IMR-90 (cell line): ENCODE measurements around the gene GARIN5A. TPM values are rescaled to one million over a fixed set of nuclear protein-coding genes. Genes with fewer than 3 reads are reported as not detected.

Source experiments
- ATAC-seq: fragments of 200-7000 bp; cut with Tn5 transposase; 2 replicates; pipeline ENCODE4 v1.9.1; 2020; ENCODE audit warnings: low read depth, mild to moderate bottlenecking, moderate library complexity
- BruUV-seq: library from RNA; stranded (reverse); fragments of 400-500 nt; replicated peaks from 2 replicates; lab custom pipeline; 2021; lab: Mats Ljungman, UMichigan
- CTCF ChIA-PET: fragments of 300-600 bp; formaldehyde crosslinking; extraction: SDS; loops from one replicate; lab custom pipeline; 2021; ENCODE audit warnings: antibody characterized with exemption; lab: Yijun Ruan, JAX
- POLR2A ChIA-PET: fragments of 300-600 bp; sonication (Branson Sonifier 250); formaldehyde crosslinking; loops from one replicate; lab custom pipeline; 2022; ENCODE audit warnings: antibody characterized with exemption; ENCODE audit not compliant: unreplicated experiment; lab: Charles Lee
- DNase-seq: peaks from one replicate; pipeline ENCODE4 v3.0.0; 2013
- H2AFZ ChIP-seq: replicated peaks from 2 replicates; pipeline ENCODE3; 2013; ENCODE audit warnings: low read length, mild to moderate bottlenecking; ENCODE audit not compliant: poor library complexity
- H2AK5ac ChIP-seq: 2 replicates; pipeline ENCODE4 v1.6.1; 2013; ENCODE audit warnings: low read depth, low read length, inconsistent platforms
- H2AK9ac ChIP-seq: replicated peaks from 2 replicates; pipeline ENCODE3; 2013; ENCODE audit warnings: mild to moderate bottlenecking, low read depth, low read length, moderate library complexity; ENCODE audit not compliant: poor library complexity
- H2BK120ac ChIP-seq: 2 replicates; pipeline ENCODE4 v1.6.1; 2013; ENCODE audit warnings: low read depth, low read length, inconsistent platforms
- H2BK15ac ChIP-seq: 3 replicates; pipeline ENCODE4 v1.6.1; 2013; ENCODE audit warnings: low read depth, low read length, inconsistent platforms
- H2BK20ac ChIP-seq: 2 replicates; pipeline ENCODE4 v1.6.1; 2013; ENCODE audit warnings: low read depth, mild to moderate bottlenecking, inconsistent platforms, low read length, moderate library complexity
- H2BK5ac ChIP-seq: 2 replicates; pipeline ENCODE4 v1.6.1; 2013; ENCODE audit warnings: mild to moderate bottlenecking, low read depth, low read length, inconsistent platforms; ENCODE audit not compliant: poor library complexity, severe bottlenecking
- H3K14ac ChIP-seq: replicated peaks from 2 replicates; pipeline ENCODE4 v1.6.1; 2013; ENCODE audit warnings: low read depth, low read length, inconsistent platforms
- H3K18ac ChIP-seq: 2 replicates; pipeline ENCODE4 v1.6.1; 2013; ENCODE audit warnings: low read depth, low read length, control low read depth
- H3K23ac ChIP-seq: 2 replicates; pipeline ENCODE4 v1.6.1; 2013; ENCODE audit warnings: low read depth, low read length, inconsistent platforms
- H3K27ac ChIP-seq: 2 replicates; pipeline ENCODE4 v1.5.1; 2013; ENCODE audit warnings: mild to moderate bottlenecking, control low read depth, low read length; ENCODE audit not compliant: insufficient read depth
- H3K27me3 ChIP-seq: 2 replicates; pipeline ENCODE4 v1.6.1; 2013; ENCODE audit warnings: low read length; ENCODE audit not compliant: control insufficient read depth, insufficient read depth
- H3K36me3 ChIP-seq: 2 replicates; pipeline ENCODE4 v1.6.1; 2013; ENCODE audit warnings: low read length, mixed read lengths; ENCODE audit not compliant: control insufficient read depth, insufficient read depth
- H3K4ac ChIP-seq: 2 replicates; pipeline ENCODE4 v1.6.1; 2013; ENCODE audit warnings: low read depth, low read length, inconsistent platforms
- H3K4me1 ChIP-seq: 2 replicates; pipeline ENCODE4 v1.6.1; 2013; ENCODE audit warnings: low read length, mixed read lengths; ENCODE audit not compliant: control insufficient read depth, insufficient read depth
- H3K4me2 ChIP-seq: 2 replicates; pipeline ENCODE4 v1.6.1; 2013; ENCODE audit warnings: low read depth, mild to moderate bottlenecking, control low read depth, low read length, moderate library complexity
- H3K4me3 ChIP-seq: 2 replicates; pipeline ENCODE4 v1.5.1; 2013; ENCODE audit warnings: low read depth, mild to moderate bottlenecking, control low read depth, low read length, moderate library complexity; ENCODE audit not compliant: insufficient read depth
- H3K56ac ChIP-seq: 2 replicates; pipeline ENCODE4 v1.6.1; 2013; ENCODE audit warnings: low read length, inconsistent platforms; ENCODE audit not compliant: insufficient read depth; ENCODE audit errors: extremely low read depth
- H3K79me1 ChIP-seq, 2 experiments: 2 replicates each; pipeline ENCODE4 v1.6.1; 2013; ENCODE audit warnings: low read length in 2 of 2, inconsistent platforms in 1 of 2, low read depth in 1 of 2
- H3K9ac ChIP-seq: 2 replicates; pipeline ENCODE4 v1.6.1; 2013; ENCODE audit warnings: low read depth, low read length, control low read depth
- H3K9me1 ChIP-seq: 2 replicates; pipeline ENCODE4 v1.6.1; 2013; ENCODE audit warnings: low read length, inconsistent platforms; ENCODE audit not compliant: insufficient read depth
- H3K9me3 ChIP-seq: 2 replicates; pipeline ENCODE4 v1.6.1; 2013; ENCODE audit warnings: low read length; ENCODE audit not compliant: control insufficient read depth, insufficient read depth
- H4K20me1 ChIP-seq: 2 replicates; pipeline ENCODE4 v1.6.1; 2013; ENCODE audit warnings: low read length, inconsistent platforms; ENCODE audit not compliant: insufficient read depth
- H4K5ac ChIP-seq: 2 replicates; pipeline ENCODE4 v1.6.1; 2013; ENCODE audit warnings: mild to moderate bottlenecking, low read depth, low read length, control low read depth
- H4K8ac ChIP-seq, 2 experiments: 2 replicates each; pipeline ENCODE4 v1.6.1; 2013; ENCODE audit warnings: low read depth in 2 of 2, low read length in 2 of 2, control low read depth in 1 of 2, inconsistent platforms in 1 of 2
- H4K91ac ChIP-seq: 2 replicates; pipeline ENCODE4 v1.6.1; 2013; ENCODE audit warnings: low read depth, low read length, inconsistent platforms; ENCODE audit not compliant: insufficient read depth
- BHLHE40 ChIP-seq: fragments of 150-350 bp; IDR thresholded peaks from 2 replicates; pipeline ENCODE4 v1.6.1; 2016; ENCODE audit warnings: mild to moderate bottlenecking, low read depth, low read length
- CHD1 ChIP-seq: IDR thresholded peaks from 2 replicates; pipeline ENCODE4 v1.6.1; 2012; ENCODE audit warnings: low read depth, low read length, improper control_type of control experiment
- MAFK ChIP-seq: IDR thresholded peaks from 2 replicates; pipeline ENCODE4 v1.6.1; 2012; ENCODE audit warnings: low read depth, low read length, improper control_type of control experiment
- MAZ ChIP-seq: IDR thresholded peaks from 2 replicates; pipeline ENCODE4 v1.6.1; 2012; ENCODE audit warnings: low read depth, mild to moderate bottlenecking, low read length, improper control_type of control experiment, moderate library complexity, borderline replicate concordance
- MXI1 ChIP-seq: IDR thresholded peaks from 2 replicates; pipeline ENCODE4 v1.6.1; 2012; ENCODE audit warnings: low read depth, mild to moderate bottlenecking, low read length, moderate library complexity, borderline replicate concordance
- NFE2L2 ChIP-seq: fragments of 150-350 bp; IDR thresholded peaks from 2 replicates; pipeline ENCODE4 v1.6.1; 2016; ENCODE audit warnings: low read depth, mild to moderate bottlenecking, low read length
- POLR2A ChIP-seq: IDR thresholded peaks from 2 replicates; pipeline ENCODE4 v1.6.1; 2012; ENCODE audit warnings: mild to moderate bottlenecking, low read depth, low read length
- RAD21 ChIP-seq: IDR thresholded peaks from 2 replicates; pipeline ENCODE4 v1.6.1; 2012; ENCODE audit warnings: low read length, improper control_type of control experiment
- RCOR1 ChIP-seq: IDR thresholded peaks from 2 replicates; pipeline ENCODE4 v1.6.1; 2012; ENCODE audit warnings: mild to moderate bottlenecking, low read length, improper control_type of control experiment; ENCODE audit not compliant: insufficient replicate concordance
- RFX5 ChIP-seq: IDR thresholded peaks from 2 replicates; pipeline ENCODE4 v1.8.0; 2012; ENCODE audit warnings: low read depth, mild to moderate bottlenecking, low read length, moderate library complexity
- SMC3 ChIP-seq: fragments of 150-350 bp; IDR thresholded peaks from 2 replicates; pipeline ENCODE4 v1.6.1; 2016; ENCODE audit warnings: low read depth, mild to moderate bottlenecking, antibody characterized with exemption, low read length, moderate library complexity
- WGBS, 2 experiments: methylation state at CpG; one replicate each; pipeline versions ENCODE4 v1.1.5 to v1.1.7; 2013; ENCODE audit warnings: missing lambda C conversion rate in 2 of 2; ENCODE audit not compliant: insufficient read length in 1 of 2; ENCODE audit errors: extremely low coverage in 2 of 2; 5-methylcytosine and 5-hydroxymethylcytosine counted together
- dilution Hi-C: fragments of 300-500 bp; cut with HindIII; formaldehyde crosslinking; loops from one replicate; pipeline ENCODE4 v1.14.3; 2018; ENCODE audit warnings: low sequenced_read_pairs; ENCODE audit not compliant: unreplicated experiment
- in situ Hi-C: fragments of 300-500 bp; cut with MboI; formaldehyde crosslinking; loops from 3 replicates; pipeline ENCODE4 v1.14.3; 2019; ENCODE audit warnings: low sequenced_read_pairs, inconsistent platforms, mixed read lengths
- intact Hi-C: fragments of 100-400 bp; cut with micrococcal nuclease; formaldehyde crosslinking; loops from 2 replicates; pipeline ENCODE4 v1.10.0; 2022
- polyA plus RNA-seq, 3 experiments: library from polyadenylated mRNA; depleted of rRNA; stranded (reverse); fragments of >200 nt; gene quantifications; 2 replicates each; pipeline ENCODE4 v1.2.3, GENCODE V29; 2012; ENCODE audit warnings: low replicate concordance in 1 of 3
- total RNA-seq: library from RNA; depleted of rRNA; stranded (reverse); fragments of >200 nt; gene quantifications from 2 replicates; pipeline ENCODE4 v1.2.3, GENCODE V29; 2012
- TF ChIP-seq, protein P1 (sequence below): fragments of 150-350 bp; IDR thresholded peaks from 2 replicates; pipeline ENCODE4 v1.6.1; 2017; ENCODE audit warnings: mild to moderate bottlenecking, antibody characterized with exemption, low read length, low read depth

Gene GARIN5A
- total and polyA plus RNA-seq, 2 of the 4 experiments (the other 2 are of a cell fraction) = 0.53 TPM; not detected in 1

DNA sequence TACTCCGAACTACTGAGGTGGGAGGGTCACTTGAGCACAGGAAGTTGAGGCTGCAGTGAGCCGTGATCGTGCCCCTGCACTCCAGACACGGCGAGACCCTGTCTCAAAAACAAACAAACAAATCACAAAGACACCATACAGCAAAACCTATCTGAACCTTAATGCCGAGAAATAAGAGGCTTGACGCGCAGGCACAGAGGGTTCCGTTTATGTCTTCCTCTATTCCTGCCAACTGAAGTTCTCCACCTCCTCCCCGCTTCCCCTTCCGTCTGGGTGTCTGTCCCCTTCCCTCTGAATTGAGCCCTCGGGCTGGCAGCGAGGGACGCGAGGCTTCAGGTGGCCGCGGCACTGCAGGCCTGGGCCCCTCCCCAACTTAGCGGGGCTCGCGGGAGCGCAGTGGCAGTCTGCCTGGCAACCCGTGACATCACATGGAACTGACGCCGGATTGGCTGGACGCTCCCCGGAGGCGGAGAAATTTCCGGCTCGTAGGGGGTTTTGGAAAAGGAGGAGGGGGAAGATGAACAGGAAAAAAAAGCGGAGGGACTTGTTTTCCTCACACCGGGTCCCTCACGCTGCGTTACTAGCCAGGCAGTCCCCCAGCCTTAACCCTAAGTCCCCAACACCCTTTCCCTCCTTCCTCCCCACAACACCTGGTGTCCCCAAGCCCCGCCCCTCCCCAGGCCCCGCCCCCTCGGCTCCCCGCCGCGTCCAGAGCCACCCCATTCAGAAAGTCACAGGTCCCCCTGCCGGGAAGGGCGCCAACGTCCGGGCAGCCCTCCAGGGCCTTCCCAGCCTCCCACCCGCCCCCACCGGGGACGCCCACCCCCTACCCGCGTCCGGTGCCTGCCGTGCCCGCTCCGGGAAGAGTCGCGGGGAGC, 45.1 kb downstream of the GARIN5A start (continued):
- TF ChIP-seq, protein P1, sequence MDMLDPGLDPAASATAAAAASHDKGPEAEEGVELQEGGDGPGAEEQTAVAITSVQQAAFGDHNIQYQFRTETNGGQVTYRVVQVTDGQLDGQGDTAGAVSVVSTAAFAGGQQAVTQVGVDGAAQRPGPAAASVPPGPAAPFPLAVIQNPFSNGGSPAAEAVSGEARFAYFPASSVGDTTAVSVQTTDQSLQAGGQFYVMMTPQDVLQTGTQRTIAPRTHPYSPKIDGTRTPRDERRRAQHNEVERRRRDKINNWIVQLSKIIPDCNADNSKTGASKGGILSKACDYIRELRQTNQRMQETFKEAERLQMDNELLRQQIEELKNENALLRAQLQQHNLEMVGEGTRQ = no peak

GRCh38 chr19:50430888-50431342, 45.7 kb downstream of the GARIN5A start:
- H3K9me3 ChIP-seq = no peaks in the 10 kb centered on the region
- H3K9me1 ChIP-seq = no peaks in the 10 kb centered on the region
- CTCF ChIA-PET = no interaction called here
- H4K91ac ChIP-seq = no peak overlapping the region
- H2AK9ac ChIP-seq = no peak overlapping the region
- peak overlapping the region; percentile 98 for H2AFZ ChIP-seq
- H3K14ac ChIP-seq = no peak overlapping the region
- H2BK120ac ChIP-seq = no peak overlapping the region
- no peaks in the 10 kb centered on the region for H3K36me3 ChIP-seq
- H4K8ac ChIP-seq = peak overlapping the region in 1 of 2 experiments; percentile 46; a peak in 1 of 4 replicates
- no peak overlapping the region for H3K27ac ChIP-seq
- dilution Hi-C loops = no loop called here
- H3K4ac ChIP-seq = no peak overlapping the region
- in situ Hi-C loops = no loop called here
- no peaks in the 10 kb centered on the region for H3K79me1 ChIP-seq
- ATAC-seq = no peak
- H4K5ac ChIP-seq = no peak overlapping the region
- no peak overlapping the region for H2BK5ac ChIP-seq
- H3K9ac ChIP-seq = no peak overlapping the region
- DNase-seq = no peak
- H3K4me3 ChIP-seq = no peak overlapping the region
- no peak overlapping the region for H3K18ac ChIP-seq
- H3K27me3 ChIP-seq = peaks cover 39% of the 10 kb centered on the region
- no peak overlapping the region for H3K56ac ChIP-seq
- no CpG with 5 or more reads among the region's 13 CpGs for WGBS, 2 experiments
- H4K20me1 ChIP-seq = no peaks in the 10 kb centered on the region
- H2AK5ac ChIP-seq = no peak overlapping the region
- no peak overlapping the region for H2BK15ac ChIP-seq
- no peak overlapping the region for H3K23ac ChIP-seq
- intact Hi-C loops = no loop called here
- no TSS peak for BruUV-seq
- H3K4me1 ChIP-seq = 0 out of 2 replicates have a peak, but pooled peaks cover 3% of the 10 kb centered on the region
- POLR2A ChIA-PET = interaction anchor here (0.6 kb wide), 1 partner anchor 227 kb away, joined by 4 read pairs; the partner anchor contains the start of gene MYH14
- no peak overlapping the region for H2BK20ac ChIP-seq
- peak overlapping the region; percentile 93 for H3K4me2 ChIP-seq
- TF ChIP-seq MXI1 (no peak), RCOR1 (no peak), RFX5 (no peak; the same call in 1 of the 2 replicates), RAD21 (no peak), SMC3 (no peak), BHLHE40 (no peak), NFE2L2 (no peak), POLR2A (no peak), MAZ (no peak), CHD1 (no peak), MAFK (no peak)
- TF ChIP-seq, protein P1 = no peak
